HG03095 (cell line): ENCODE data around the gene MYBPC3.
"Not testable (repeated sequence)": the region's sequence is repeated elsewhere in the genome, so short reads cannot be mapped to it uniquely, and the experiment has no call there.

Source experiments
- ATAC-seq: cut with Tn5 transposase; IDR thresholded peaks from one replicate; pipeline ENCODE4 v1.9.1; 2021; ENCODE audit warnings: moderate library complexity; ENCODE audit not compliant: unreplicated experiment

The MYBPC3 gene

GRCh38 chr11:47326198-47326597, 26.3 kb downstream of the MYBPC3 start:
- no peak for ATAC-seq

DNA sequence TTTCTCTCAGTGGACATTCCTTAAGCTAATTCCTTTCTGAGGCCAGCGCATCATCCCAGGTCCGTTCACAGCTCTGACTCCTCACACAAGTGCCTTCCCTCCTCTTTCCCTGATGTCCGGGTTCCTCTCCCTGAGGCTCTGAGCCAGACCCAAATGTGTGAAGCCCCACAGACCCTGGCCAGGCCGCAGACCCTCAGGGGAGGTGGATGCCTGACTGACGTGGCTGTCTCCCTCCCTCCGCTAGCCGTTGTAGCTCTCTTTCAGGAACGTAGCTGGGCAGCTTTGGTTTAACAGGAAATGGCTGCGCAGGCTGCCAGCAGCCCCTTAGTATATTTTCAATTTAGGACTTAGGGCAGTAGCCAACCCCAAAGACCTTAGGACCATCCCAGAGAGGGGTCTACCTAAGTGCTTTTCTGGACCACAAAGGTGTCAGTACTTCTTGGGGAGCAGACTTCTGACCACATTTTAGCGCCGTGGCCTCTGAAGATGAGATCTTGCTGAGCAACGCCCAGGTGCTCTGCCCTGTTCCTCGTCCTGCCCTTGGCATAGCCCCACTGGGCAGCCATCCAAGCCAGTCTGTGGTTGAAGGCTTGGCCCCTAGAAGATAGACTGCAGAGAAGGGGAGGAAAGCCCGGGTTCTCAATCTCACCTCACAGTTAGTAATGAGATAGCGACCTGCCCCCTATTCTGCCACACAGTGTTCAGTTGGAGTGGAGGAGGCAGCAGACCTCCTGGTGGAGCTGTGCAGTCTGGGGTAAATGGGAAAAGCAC, 27.0 kb downstream of the MYBPC3 start:
- ATAC-seq: no peak

DNA sequence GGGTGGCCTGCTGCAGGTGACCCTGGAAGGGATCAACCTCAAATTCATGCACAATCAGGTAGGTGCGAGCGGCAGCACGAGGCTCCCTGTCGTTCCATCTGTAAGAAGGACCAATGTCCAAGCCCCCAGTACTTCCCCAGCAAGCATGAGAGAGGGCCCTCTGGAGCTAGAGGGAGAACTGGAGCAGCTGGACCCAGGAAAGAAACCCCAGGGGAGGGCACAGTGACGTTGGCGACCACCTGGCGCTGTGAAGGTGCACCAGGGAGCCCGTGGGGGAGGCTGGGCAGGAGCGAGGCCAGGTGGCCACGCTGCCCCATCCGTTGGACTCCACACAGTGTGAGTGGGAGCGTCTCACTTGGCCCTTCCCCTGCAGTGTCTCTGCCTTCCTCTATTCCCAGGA, 28.0 kb downstream of the MYBPC3 start:
- no peak for ATAC-seq

DNA sequence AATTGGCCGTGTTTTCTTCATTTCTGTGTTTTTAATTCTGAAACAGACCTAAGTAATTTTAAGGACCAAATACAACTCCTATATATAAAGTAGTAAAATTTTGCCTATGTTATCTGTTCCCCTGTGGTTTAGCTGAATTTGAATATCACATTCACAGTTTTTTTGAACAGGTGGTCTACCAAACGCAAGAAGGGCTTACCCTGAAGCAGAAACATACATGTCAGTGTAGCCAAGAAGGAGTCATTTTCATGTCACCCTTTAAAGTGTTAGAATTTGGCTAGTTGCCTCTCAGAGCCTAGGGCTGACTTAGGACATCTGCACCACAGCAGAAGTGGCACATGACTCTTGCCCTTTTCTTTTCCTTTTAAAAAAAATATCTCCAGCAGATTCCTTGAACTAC, 34.3 kb downstream of the MYBPC3 start:
- ATAC-seq: no peak

DNA sequence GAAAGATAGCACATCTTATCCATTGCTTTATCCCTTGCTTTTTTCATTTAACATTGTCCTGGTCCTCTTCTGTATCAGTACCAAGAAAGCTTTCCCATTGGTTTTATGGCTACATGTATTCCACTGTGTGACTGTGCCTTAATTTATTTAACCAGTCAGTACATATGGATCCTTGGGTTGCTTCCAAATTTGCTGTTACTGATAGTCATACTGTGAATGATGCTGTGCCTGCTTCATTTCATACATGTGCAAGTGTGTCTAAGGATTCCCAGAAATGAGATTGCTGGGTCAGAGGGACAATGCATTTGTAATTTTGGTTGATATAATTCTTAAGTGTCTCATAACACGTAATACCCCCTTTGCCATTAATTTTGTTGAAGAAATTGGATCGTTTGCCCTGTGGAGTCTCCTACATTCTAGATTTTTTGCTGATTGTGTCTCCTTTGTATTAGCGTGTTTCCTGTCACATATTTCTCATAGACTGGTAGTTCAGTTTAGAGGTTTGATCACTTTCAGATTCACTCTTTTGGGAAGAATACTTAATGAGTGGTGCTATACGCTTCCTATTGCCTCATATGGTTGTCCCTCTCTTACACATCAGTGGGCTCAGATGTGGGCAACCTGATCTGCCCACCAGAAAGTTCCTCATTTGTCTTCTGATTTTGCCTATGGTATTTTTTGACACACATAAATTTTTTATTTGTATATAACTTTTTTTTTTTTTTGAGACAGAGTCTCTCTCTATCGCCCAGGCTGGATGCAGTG, 35.3 kb downstream of the MYBPC3 start:
- ATAC-seq: no peak

DNA sequence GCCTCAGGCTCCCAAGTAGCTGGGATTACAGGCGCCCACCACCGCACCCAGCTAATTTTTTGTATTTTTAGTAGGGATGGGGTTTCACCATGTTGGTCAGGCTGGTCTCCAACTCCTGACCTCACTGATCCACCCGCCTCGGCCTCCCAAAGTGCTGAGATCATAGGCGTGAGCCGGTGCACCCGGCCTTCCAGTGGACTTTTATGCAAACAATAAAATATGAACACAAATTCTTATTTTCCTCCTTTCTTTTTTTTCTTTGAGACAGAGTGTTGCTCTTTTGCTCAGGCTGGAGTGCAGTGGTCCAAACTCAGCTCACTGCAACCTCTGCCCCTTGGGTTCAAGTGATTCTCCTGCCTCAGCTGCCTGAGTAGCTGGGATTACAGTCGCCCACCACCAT, 36.0 kb downstream of the MYBPC3 start:
- ATAC-seq: not testable (repeated sequence)

DNA sequence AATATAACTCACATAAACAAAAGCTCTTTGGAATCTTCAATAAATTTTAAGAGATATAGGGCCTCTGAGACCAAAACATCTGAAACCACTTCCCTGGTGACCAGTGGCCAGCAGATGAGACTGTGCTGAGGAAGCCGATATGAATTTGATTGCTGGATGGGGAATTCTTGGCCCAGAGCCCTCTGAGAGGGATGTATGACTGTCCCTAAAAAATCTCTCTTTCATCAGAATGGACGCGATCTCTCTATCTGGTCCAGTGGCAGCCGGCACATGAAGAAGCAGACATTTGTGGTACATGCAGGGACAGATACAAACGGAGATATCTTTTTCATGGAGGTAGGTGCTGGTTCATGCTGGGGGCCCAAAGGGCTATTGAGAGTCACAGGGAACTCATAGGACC, 37.5 kb downstream of the MYBPC3 start:
- no peak for ATAC-seq

DNA sequence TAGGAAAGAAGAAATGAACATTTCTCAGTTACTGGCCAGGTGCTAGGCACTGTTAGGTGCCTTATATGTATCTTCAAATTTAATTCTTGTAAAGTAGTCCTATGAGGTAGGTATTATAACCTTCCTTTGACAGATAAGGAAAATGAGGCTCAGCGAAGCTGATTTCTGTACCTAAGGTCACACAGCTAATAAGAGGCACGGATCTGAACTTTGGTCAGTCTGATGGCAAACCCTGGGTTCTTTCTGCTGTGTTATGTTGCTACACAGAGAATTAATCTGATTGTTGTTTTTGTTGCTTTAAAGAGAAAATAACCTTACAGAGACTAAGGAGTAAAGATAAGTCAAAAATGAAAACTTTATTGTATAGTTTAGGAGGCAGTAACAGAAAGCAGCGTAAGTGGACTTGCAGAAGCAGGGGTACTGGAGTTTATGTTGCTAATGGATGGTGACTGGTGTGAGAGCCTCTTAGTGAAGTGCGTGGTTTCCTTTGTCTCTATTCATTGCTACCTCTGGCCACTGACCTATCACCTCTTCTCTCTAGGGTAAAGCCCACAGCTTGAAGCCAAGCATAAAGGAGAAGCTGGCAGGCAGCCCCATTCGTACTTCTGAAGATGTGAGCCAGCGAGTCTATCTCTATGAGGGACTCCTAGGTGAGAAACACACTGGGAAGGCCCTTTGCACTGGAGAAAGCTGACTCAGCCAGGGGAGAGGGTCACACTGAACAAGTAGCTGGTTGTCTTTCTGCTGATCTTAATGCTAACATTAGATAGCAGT, 44.3 kb downstream of the MYBPC3 start:
- no peak for ATAC-seq

DNA sequence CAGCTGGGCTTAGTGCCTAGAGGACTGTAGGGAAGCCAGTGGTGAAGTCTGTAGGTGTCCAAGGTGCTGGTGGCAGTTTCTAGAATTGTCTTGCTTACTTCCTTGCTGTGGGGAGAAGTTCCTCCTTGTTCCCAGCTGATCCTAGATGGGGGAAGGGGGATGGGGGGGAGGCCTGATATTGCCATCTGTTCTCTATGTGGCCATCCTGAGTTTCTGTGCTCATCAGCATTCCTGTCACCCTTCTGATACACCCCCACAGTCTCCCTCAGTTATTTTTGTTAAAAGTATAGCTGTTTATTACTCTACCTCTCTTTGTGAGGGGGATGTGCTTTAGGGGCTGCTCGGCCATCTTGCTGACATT, 46.0 kb downstream of the MYBPC3 start:
- no peak for ATAC-seq

DNA sequence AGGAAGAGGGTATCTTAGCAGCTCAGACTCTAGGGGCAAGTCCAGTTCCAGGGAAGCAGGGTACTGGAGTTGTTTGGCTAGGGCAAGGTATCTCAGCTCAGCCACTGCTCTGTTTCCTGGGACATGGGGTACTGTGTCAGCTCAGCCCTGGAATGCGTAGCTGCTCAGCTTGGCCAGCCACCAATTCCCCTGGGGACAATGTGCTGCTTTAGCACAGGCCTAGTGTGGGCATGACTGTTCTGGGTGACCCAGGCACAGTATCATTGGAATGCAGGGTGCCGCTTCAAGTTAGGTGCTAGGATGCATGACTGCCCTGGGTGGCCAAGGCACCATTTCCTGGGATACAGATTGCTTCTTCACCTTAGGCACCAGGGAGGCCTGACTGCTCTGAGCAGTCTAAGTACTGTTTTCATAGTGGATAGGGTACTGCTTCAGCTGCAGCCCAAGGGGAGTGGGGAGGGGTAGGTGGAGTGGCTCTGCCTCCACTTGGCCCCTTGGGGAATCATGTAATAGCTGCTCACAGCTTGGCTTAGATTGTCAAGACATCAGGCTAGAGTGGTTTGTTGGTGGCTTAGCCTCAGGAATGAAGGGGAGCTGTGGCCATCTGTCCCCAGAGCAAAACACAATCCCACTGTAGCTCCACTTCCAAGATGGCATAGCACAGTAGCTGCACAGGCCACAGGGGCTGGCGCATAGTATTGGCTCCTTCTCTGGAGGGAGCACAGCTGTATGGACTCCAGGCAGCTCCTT, 46.6 kb downstream of the MYBPC3 start:
- ATAC-seq: no peak

DNA sequence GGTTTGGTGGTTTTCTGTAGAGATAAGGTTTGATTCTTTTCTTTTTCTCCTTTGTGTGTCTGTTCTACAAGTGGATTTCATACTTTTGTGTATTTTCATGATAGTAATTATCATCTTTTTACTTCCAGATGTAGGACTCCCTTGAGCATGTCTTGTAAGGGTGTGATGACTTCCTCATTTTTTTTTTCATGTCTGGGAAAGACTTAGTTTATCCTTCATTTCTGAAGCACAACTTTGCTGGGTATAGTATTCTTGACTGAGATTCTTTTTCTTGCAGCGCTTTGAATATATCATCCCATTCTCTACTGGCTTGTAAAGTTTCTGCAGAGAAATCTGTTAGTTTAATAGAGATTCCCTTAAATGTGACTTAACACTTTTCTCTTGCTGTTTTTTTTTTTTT, 49.6 kb downstream of the MYBPC3 start:
- ATAC-seq: no peak

DNA sequence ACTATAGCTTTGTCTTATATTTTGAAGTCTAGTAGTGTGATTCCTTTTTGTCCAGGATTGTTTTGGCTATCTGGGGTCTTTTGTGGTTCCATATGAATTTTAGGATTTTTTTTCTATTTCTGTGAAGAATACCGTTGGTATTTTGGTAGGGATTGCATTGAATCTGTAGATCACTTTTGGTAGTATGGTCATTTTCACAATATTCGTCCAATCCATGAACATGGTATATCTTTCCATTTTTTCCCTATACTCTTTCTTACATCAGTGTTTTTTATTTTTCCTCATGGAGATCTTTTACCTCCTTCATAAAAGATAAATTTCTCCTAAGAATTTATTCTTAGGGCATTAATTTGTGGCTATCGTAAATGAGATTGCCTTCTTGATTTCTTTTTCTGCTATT, 53.4 kb downstream of the MYBPC3 start:
- ATAC-seq: no peak

GRCh38 chr11:47296045-47296444, 56.5 kb downstream of the MYBPC3 start:
- ATAC-seq: no peak

GRCh38 chr11:47295385-47295784, 57.1 kb downstream of the MYBPC3 start:
- ATAC-seq: no peak

DNA sequence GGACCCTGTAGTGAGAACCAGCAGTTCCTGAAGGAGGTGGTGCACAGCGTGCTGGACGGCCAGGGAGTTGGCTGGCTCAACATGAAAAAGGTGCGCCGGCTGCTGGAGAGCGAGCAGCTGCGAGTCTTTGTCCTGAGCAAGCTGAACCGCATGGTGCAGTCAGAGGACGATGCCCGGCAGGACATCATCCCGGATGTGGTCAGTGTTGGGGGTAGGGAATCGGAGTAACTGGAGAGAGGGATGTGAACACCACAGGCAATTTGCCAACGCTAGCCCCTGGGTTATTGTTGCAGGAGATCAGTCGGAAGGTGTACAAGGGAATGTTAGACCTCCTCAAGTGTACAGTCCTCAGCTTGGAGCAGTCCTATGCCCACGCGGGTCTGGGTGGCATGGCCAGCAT, 62.6 kb downstream of the MYBPC3 start:
- ATAC-seq: no peak

GRCh38 chr11:47288066-47288465, 64.4 kb downstream of the MYBPC3 start:
- no peak for ATAC-seq

GRCh38 chr11:47285969-47286770, 66.3 kb downstream of the MYBPC3 start:
- no peak for ATAC-seq

DNA sequence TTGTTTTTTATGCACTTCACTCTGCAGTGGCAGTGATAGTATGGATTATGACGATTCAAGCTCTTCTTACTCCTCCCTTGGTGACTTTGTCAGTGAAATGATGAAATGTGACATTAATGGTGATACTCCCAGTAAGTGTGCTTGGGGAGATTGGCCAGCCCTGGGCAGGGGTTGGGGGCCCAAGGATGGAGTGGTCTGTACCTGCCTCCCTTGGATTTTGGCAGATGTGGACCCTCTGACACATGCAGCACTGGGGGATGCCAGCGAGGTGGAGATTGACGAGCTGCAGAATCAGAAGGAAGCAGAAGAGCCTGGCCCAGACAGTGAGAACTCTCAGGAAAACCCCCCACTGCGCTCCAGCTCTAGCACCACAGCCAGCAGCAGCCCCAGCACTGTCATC, 68.4 kb downstream of the MYBPC3 start:
- ATAC-seq: no peak

DNA sequence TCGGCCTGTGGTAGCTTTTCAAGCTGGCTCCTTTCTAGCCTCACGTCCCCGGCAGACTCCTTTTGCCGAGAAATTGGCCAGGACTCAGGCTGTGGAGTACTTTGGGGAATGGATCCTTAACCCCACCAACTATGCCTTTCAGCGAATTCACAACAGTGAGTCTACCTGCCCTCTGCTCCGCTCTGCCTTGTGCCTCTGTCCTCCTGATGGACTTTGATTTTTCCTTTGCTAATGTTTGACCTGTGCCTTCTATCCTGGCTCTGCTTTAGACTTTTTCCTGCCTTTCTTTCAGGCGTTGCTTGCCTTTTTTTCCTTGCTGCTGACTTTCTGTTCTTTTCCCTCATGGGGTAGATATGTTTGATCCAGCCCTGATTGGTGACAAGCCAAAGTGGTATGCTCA, 70.0 kb downstream of the MYBPC3 start:
- no peak for ATAC-seq
